GM12801 (cell line): ENCODE data around the gene ARHGEF10L.

Experiments
- TF ChIP-seq, protein P1 (sequence below): IDR thresholded peaks from one replicate; pipeline ENCODE4 v1.5.1; 2011; ENCODE audit warnings: control low read depth; ENCODE audit not compliant: insufficient read length; ENCODE audit errors: extremely low read depth

The ARHGEF10L gene

DNA sequence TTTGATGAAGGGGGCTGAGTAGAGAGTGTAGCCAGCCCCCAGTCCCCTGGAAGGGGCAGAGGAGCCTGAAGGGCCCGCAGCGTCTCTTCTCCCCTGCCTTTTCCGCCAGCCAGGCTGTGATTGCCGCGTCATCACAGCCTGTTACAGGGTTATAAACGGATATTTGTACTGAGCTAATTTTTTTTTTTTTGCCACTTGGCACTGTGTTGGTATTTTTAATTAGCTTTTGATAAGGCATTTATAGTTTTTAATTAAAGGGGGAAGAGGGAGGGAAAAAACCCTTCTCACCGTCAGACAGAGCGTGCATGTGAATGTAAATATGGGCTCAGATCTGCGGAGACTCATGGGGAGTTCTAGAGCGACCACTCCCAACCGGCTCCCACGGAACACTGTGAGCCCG, 117.9 kb downstream of the ARHGEF10L start:
- TF ChIP-seq, protein P1, sequence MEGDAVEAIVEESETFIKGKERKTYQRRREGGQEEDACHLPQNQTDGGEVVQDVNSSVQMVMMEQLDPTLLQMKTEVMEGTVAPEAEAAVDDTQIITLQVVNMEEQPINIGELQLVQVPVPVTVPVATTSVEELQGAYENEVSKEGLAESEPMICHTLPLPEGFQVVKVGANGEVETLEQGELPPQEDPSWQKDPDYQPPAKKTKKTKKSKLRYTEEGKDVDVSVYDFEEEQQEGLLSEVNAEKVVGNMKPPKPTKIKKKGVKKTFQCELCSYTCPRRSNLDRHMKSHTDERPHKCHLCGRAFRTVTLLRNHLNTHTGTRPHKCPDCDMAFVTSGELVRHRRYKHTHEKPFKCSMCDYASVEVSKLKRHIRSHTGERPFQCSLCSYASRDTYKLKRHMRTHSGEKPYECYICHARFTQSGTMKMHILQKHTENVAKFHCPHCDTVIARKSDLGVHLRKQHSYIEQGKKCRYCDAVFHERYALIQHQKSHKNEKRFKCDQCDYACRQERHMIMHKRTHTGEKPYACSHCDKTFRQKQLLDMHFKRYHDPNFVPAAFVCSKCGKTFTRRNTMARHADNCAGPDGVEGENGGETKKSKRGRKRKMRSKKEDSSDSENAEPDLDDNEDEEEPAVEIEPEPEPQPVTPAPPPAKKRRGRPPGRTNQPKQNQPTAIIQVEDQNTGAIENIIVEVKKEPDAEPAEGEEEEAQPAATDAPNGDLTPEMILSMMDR = no peak

GRCh38 chr1:17658837-17659236, 119.3 kb downstream of the ARHGEF10L start:
- TF ChIP-seq, protein P1 = no peak

GRCh38 chr1:17661546-17662157, 122.2 kb downstream of the ARHGEF10L start:
- TF ChIP-seq, protein P1 = no peak

- TF ChIP-seq, protein P1 = no peak
These were observed 122.8 kb downstream of the ARHGEF10L start for GRCh38 chr1:17662296-17662695.

DNA sequence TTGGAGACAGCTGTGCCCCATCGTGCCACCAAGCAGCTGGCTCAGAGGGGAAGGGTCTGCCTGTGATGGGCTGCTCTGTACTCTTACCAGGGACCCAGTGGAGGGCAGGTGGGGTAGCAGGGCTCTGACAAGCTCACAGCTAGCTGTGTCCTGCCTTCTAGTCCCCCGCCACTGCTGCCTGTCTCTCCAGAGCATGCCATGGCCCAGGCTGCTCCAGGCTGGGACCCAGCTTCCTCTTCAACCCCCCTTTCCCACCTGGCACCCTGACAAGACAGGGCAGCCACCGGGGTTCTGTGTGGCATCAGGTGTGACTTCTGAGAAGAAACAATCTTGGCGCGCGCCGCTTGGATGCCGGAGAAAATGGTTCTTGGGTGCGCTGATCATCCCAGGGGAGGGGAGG, 123.3 kb downstream of the ARHGEF10L start:
- TF ChIP-seq, protein P1 = no peak

DNA sequence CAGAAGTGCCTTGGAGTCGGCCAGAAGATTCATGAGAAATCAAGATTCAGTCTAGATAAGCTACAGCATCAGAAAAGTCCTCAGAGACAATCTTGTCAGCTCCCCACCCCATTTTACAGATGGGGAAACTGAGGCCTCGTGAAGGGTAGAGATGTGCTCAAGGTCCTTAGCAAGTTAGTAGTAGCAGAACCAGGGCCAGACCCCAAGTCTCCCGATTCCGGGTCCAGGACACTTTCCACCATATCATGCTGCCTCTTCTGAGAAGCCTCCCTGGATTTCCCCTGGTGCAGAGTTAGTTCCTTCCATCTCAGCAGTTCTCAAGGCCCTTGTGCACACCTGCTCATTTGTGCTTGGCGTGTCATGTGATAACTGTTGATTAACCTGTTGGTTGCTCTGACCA, 124.1 kb downstream of the ARHGEF10L start:
- TF ChIP-seq, protein P1 = no peak

DNA sequence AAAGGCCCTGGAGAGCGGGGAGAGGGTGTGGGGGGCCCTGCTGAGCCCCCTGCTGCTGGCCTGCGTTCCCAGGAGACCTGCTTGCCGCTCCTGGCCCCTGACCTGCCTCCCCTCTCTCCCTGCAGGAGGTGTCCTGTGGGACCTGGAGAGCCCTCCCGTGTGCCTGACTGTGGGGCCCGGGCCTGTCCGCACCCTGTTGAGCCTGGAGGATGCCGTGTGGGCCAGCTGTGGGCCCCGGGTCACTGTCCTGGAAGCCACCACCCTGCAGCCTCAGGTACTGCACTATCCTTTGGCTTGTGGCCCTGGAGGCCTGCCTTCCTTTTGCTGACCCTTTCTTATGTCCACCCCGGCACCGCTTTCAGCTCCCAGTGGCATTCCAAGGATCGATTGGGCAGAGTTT, 124.8 kb downstream of the ARHGEF10L start:
- TF ChIP-seq, protein P1 = no peak

- TF ChIP-seq, protein P1 = no peak
These were observed 125.6 kb downstream of the ARHGEF10L start for GRCh38 chr1:17665054-17665453.
